NCI-H446 treated with DMSO at 0.1 percent for 48 hours (cell line): Measurements from ENCODE around the gene AGK.
A peak's percentile ranks its signal among the peaks of the same experiment; 100 is the strongest.
"Not testable (repeated sequence)": the region's sequence is repeated elsewhere in the genome, so short reads cannot be mapped to it uniquely, and the experiment has no call there.

Experiments used
- DNase-seq: peaks from one replicate; lab custom pipeline; 2025; lab: John Stamatoyannopoulos, UW

AGK gene

GRCh38 chr7:141647701-141648100 lies 96.5 kb downstream of the AGK start:
- DNase-seq: not testable (repeated sequence)

GRCh38 chr7:141648276-141649114 lies 97.3 kb downstream of the AGK start:
- DNase-seq: no peak

GRCh38 chr7:141649137-141649864 lies 98.1 kb downstream of the AGK start:
- no peak for DNase-seq

- peak; percentile 60 for DNase-seq
These were observed 98.8 kb downstream of the AGK start for GRCh38 chr7:141649865-141650634.

GRCh38 chr7:141651417-141651816 lies 100.2 kb downstream of the AGK start:
- DNase-seq: no peak

- DNase-seq: no peak
These were observed 101.5 kb downstream of the AGK start for GRCh38 chr7:141652691-141653090.

- peak; percentile 45 for DNase-seq
These were observed 103.3 kb downstream of the AGK start for GRCh38 chr7:141654551-141654950.

GRCh38 chr7:141659501-141659900 lies 108.3 kb downstream of the AGK start:
- DNase-seq: no peak

GRCh38 chr7:141660259-141660658 lies 109.0 kb downstream of the AGK start:
- no peak for DNase-seq

GRCh38 chr7:141663081-141663849 lies 112.1 kb downstream of the AGK start:
- no peak for DNase-seq

GRCh38 chr7:141664450-141664849 lies 113.2 kb downstream of the AGK start:
- DNase-seq: no peak

GRCh38 chr7:141665208-141666035 lies 114.2 kb downstream of the AGK start:
- no peak for DNase-seq

- no peak for DNase-seq
These were observed 114.9 kb downstream of the AGK start for GRCh38 chr7:141666071-141666470.

GRCh38 chr7:141668853-141669252 lies 117.6 kb downstream of the AGK start:
- DNase-seq: no peak

GRCh38 chr7:141671705-141672496 lies 120.7 kb downstream of the AGK start:
- DNase-seq: no peak

- DNase-seq: no peak
These were observed 122.1 kb downstream of the AGK start for GRCh38 chr7:141673346-141673745.

GRCh38 chr7:141674171-141674671 lies 123.0 kb downstream of the AGK start:
- no peak for DNase-seq

- no peak for DNase-seq
These were observed 123.5 kb downstream of the AGK start for GRCh38 chr7:141674702-141675101.

- no peak for DNase-seq
These were observed 124.4 kb downstream of the AGK start for GRCh38 chr7:141675436-141676215.
